H1 (cell line): ENCODE measurements around the gene NR2F2. TPM values are rescaled to one million over a fixed set of nuclear protein-coding genes. Genes with fewer than 3 reads are reported as not detected.

Experiments used
- CHD1 ChIP-seq: IDR thresholded peaks from 2 replicates; pipeline ENCODE4 v1.6.1; 2012; ENCODE audit warnings: low read depth, low read length, improper control_type of control experiment
- CHD2 ChIP-seq: IDR thresholded peaks from 2 replicates; pipeline ENCODE4 v1.6.1; 2012; ENCODE audit warnings: low read length, improper control_type of control experiment
- CHD7 ChIP-seq: fragments of 300-600 bp; sonication (generic); IDR thresholded peaks from 2 replicates; pipeline ENCODE4 v1.7.1; 2012; ENCODE audit warnings: low read length, moderate library complexity, mild to moderate bottlenecking, inconsistent platforms; ENCODE audit not compliant: insufficient replicate concordance
- E2F6 ChIP-seq: IDR thresholded peaks from 2 replicates; pipeline ENCODE4 v1.6.1; 2012; ENCODE audit warnings: inconsistent platforms
- EGR1 ChIP-seq: IDR thresholded peaks from 2 replicates; pipeline ENCODE4 v1.6.1; 2011; ENCODE audit warnings: low read depth, low read length, borderline replicate concordance
- TAF7 ChIP-seq: optimal IDR thresholded peaks from 2 replicates; pipeline ENCODE3; 2011; ENCODE audit warnings: low read depth, mild to moderate bottlenecking, inconsistent platforms, low read length, moderate library complexity, borderline replicate concordance
- USF2 ChIP-seq: IDR thresholded peaks from 2 replicates; pipeline ENCODE4 v1.6.1; 2011; ENCODE audit warnings: low read length, improper control_type of control experiment
- polyA plus RNA-seq, 7 experiments: library from polyadenylated mRNA; depleted of rRNA in 3 of 7; stranded (reverse) in 5 of 7; unstranded in 2 of 7; fragments of >200 nt in 5 of 7; fragments of 200-250 nt in 2 of 7; gene quantifications; 1 replicate in 5 of 7; 2 replicates in 1 of 7; 4 replicates in 1 of 7; pipeline versions ENCODE4 v1.2.1 to v1.2.3, GENCODE V29; 2011 to 2013; ENCODE audit warnings: missing spikeins in 2 of 7, mixed read lengths in 2 of 7
- total RNA-seq: library from RNA; stranded (reverse); fragmentation: NEBNext Ultra II Directional; extraction: Animal tissue kit (Norgen Biotek cat#: 25700); gene quantifications from 2 replicates; pipeline ENCODE4 v1.2.1, GENCODE V29; 2021

The NR2F2 gene
- total and polyA plus RNA-seq, 2 of the 8 experiments (the other 6 are each of a cell fraction or from before 2014, with no cell fraction given), result 0.03 TPM; not detected in 1

GRCh38 chr15:96340598-96341512 lies 10.4 kb downstream of the NR2F2 start (continued):
- peak; percentile 71 for TF ChIP-seq CHD7
- TF ChIP-seq CHD2, result peak; percentile 7; the same call in 1 of the 2 replicates
- no peak for TF ChIP-seq TAF7
- TF ChIP-seq E2F6, result no peak
- no peak for TF ChIP-seq CHD1
- TF ChIP-seq USF2, result no peak
- peak; percentile 77; the same call in 1 of the 2 replicates for TF ChIP-seq EGR1
